ENCODE results near the gene RPL36.

RPL36 gene

GRCh38 chr19:5690125-5690954, at the start of gene RPL36:
Gene RPL36 (plus strand): TSS chr19:5690295. CDS start chr19:5690508, 213 bp downstream.
- peak; percentile 96 for DNase-seq (ENCODE audit: low spot score)

GRCh38 chr19:5641171-5641570, 48.9 kb upstream of the RPL36 start:
- no peak for DNase-seq (ENCODE audit: low spot score)

GRCh38 chr19:5642204-5642603, 47.9 kb upstream of the RPL36 start:
- no peak for DNase-seq (ENCODE audit: low spot score)

GRCh38 chr19:5643060-5643459, 47.0 kb upstream of the RPL36 start:
- no peak for DNase-seq (ENCODE audit: low spot score)

GRCh38 chr19:5644037-5644436, 46.1 kb upstream of the RPL36 start:
- DNase-seq (ENCODE audit: low spot score), result no peak

- no peak for DNase-seq (ENCODE audit: low spot score)
Measured at GRCh38 chr19:5645409-5645808, 44.7 kb upstream of the RPL36 start.

- DNase-seq (ENCODE audit: low spot score), result no peak
Measured at GRCh38 chr19:5646703-5647102, 43.4 kb upstream of the RPL36 start.

- no peak for DNase-seq (ENCODE audit: low spot score)
Measured at GRCh38 chr19:5648464-5648863, 41.6 kb upstream of the RPL36 start.

GRCh38 chr19:5651361-5651760, 38.7 kb upstream of the RPL36 start:
- no peak for DNase-seq (ENCODE audit: low spot score)

- DNase-seq (ENCODE audit: low spot score), result no peak
Measured at GRCh38 chr19:5652261-5652660, 37.8 kb upstream of the RPL36 start.

GRCh38 chr19:5654931-5655330, 35.2 kb upstream of the RPL36 start:
- DNase-seq (ENCODE audit: low spot score), result no peak

- DNase-seq (ENCODE audit: low spot score), result no peak
Measured at GRCh38 chr19:5655412-5655811, 34.7 kb upstream of the RPL36 start.

- no peak for DNase-seq (ENCODE audit: low spot score)
Measured at GRCh38 chr19:5661483-5661882, 28.6 kb upstream of the RPL36 start.

- no peak for DNase-seq (ENCODE audit: low spot score)
Measured at GRCh38 chr19:5663904-5664303, 26.2 kb upstream of the RPL36 start.

GRCh38 chr19:5664515-5664914, 25.6 kb upstream of the RPL36 start:
- peak; percentile 20 for DNase-seq (ENCODE audit: low spot score)

GRCh38 chr19:5665781-5666513, 24.1 kb upstream of the RPL36 start:
- peak; percentile 88 for DNase-seq (ENCODE audit: low spot score)

- DNase-seq (ENCODE audit: low spot score), result no peak
Measured at GRCh38 chr19:5666921-5667610, 23.0 kb upstream of the RPL36 start.

GRCh38 chr19:5667751-5668271, 22.3 kb upstream of the RPL36 start:
- DNase-seq (ENCODE audit: low spot score), result peak; percentile 41

GRCh38 chr19:5669212-5669611, 20.9 kb upstream of the RPL36 start:
- no peak for DNase-seq (ENCODE audit: low spot score)

- DNase-seq (ENCODE audit: low spot score), result no peak
Measured at GRCh38 chr19:5671600-5671999, 18.5 kb upstream of the RPL36 start.

- DNase-seq (ENCODE audit: low spot score), result no peak
Measured at GRCh38 chr19:5672708-5673459, 17.2 kb upstream of the RPL36 start.

GRCh38 chr19:5673752-5674151, 16.3 kb upstream of the RPL36 start:
- no peak for DNase-seq (ENCODE audit: low spot score)

All from kidney tubule cell (primary cell).